Adrenal gland (tissue), 5 donors: ENCODE measurements around the gene C1QL4.

Experiments
- CTCF ChIP-seq, 6 experiments: fragments of 450-650 bp in 4 of 6; fragments of 200-600 bp in 2 of 6; sonication (generic) in 1 of 6; IDR thresholded peaks; 1 replicate in 5 of 6; 2 replicates in 1 of 6; pipeline versions ENCODE4 v1.5.1 to v1.8.0; 2016 to 2021; ENCODE audit warnings: antibody characterized with exemption in 6 of 6, mild to moderate bottlenecking in 2 of 6, moderate library complexity in 1 of 6
- POLR2A ChIP-seq, 2 donors: fragments of 450-650 bp; IDR thresholded peaks; one replicate each; pipeline ENCODE4 v1.6.1; 2017; ENCODE audit warnings: antibody characterized with exemption in 2 of 2, mild to moderate bottlenecking in 2 of 2, moderate library complexity in 1 of 2
- donor health status: DM: no; HTN: no; CAD: no.

GRCh38 chr12:49342914-49343731 is 6.1 kb upstream of the C1QL4 start:
- TF ChIP-seq CTCF (IDR thresholded peaks at IDR 0.05) (no peak), POLR2A (IDR thresholded peaks at IDR 0.05) (no peak)
